GM19239 (cell line): Measurements from ENCODE around the gene PARPBP.
"Not testable (repeated sequence)": the region's sequence is repeated elsewhere in the genome, so short reads cannot be mapped to it uniquely, and the experiment has no call there.

Experiments used
- DNase-seq: peaks from one replicate; pipeline ENCODE4 v3.0.0; 2011; ENCODE audit warnings: low spot score; ENCODE audit not compliant: insufficient read length
- FAIRE-seq: peaks from 2 replicates; lab custom pipeline; 2011; peaks lifted over from hg19 to GRCh38; lab: Jason Lieb, UNC

PARPBP gene

GRCh38 chr12:102119674-102120563 is at the start of gene PARPBP, which contains the start of gene NUP37:
Gene PARPBP (plus strand): TSS chr12:102120183. CDS start chr12:102123889, 3,706 bp downstream.
Gene NUP37 (minus strand): TSS chr12:102120114. CDS start chr12:102118518, 1,596 bp downstream.
- DNase-seq (peak; percentile 72), FAIRE-seq (peak; percentile 97)

GRCh38 chr12:102072092-102072491 is 47.9 kb upstream of the PARPBP start:
- not testable (repeated sequence) for DNase-seq, FAIRE-seq

GRCh38 chr12:102080842-102081241 is 39.1 kb upstream of the PARPBP start:
- no peak for DNase-seq
- no peak for FAIRE-seq

- DNase-seq, FAIRE-seq: not testable (repeated sequence)
These were observed 30.7 kb upstream of the PARPBP start for GRCh38 chr12:102089228-102089835.

- DNase-seq (no peak), FAIRE-seq (no peak)
These were observed 26.7 kb upstream of the PARPBP start for GRCh38 chr12:102093319-102093718.

- peak; percentile 74 for FAIRE-seq
- DNase-seq = no peak
These were observed 24.2 kb upstream of the PARPBP start for GRCh38 chr12:102095677-102096263.

GRCh38 chr12:102096855-102097254 is 23.1 kb upstream of the PARPBP start:
- FAIRE-seq = peak; percentile 39

GRCh38 chr12:102106905-102107304 is 13.1 kb upstream of the PARPBP start:
- FAIRE-seq (no peak), DNase-seq (no peak)

More at GRCh38 chr12:102096855-102097254, 23.1 kb upstream of the PARPBP start:
- DNase-seq = no peak

GRCh38 chr12:102107970-102108369 is 12.0 kb upstream of the PARPBP start:
- DNase-seq = no peak
- FAIRE-seq = no peak

- FAIRE-seq (no peak), DNase-seq (no peak)
These were observed 9.2 kb upstream of the PARPBP start for GRCh38 chr12:102110782-102111181.

GRCh38 chr12:102114212-102114611 is 5.8 kb upstream of the PARPBP start:
- peak; percentile 33 for FAIRE-seq
- no peak for DNase-seq

GRCh38 chr12:102116392-102116791 is 3.6 kb upstream of the PARPBP start:
- FAIRE-seq (no peak), DNase-seq (no peak)

GRCh38 chr12:102118874-102119273 is 1.1 kb upstream of the PARPBP start:
- DNase-seq = no peak
- FAIRE-seq = no peak

- FAIRE-seq = no peak
- no peak for DNase-seq
These were observed 536 bp downstream of the PARPBP start for GRCh38 chr12:102120564-102120873.

GRCh38 chr12:102120886-102121285 is 903 bp downstream of the PARPBP start:
- DNase-seq = no peak
- FAIRE-seq = no peak

- not testable (repeated sequence) for DNase-seq
- FAIRE-seq = peak; percentile 21
These were observed 1.3 kb downstream of the PARPBP start for GRCh38 chr12:102121328-102121727.

- FAIRE-seq, DNase-seq: not testable (repeated sequence)
These were observed 10.7 kb downstream of the PARPBP start for GRCh38 chr12:102130720-102131119.

- FAIRE-seq, DNase-seq: not testable (repeated sequence)
These were observed 11.5 kb downstream of the PARPBP start for GRCh38 chr12:102131442-102131841.

GRCh38 chr12:102137619-102138018 is 17.6 kb downstream of the PARPBP start:
- DNase-seq, FAIRE-seq: not testable (repeated sequence)

- DNase-seq, FAIRE-seq: not testable (repeated sequence)
These were observed 22.9 kb downstream of the PARPBP start for GRCh38 chr12:102142866-102143373.

- FAIRE-seq (peak; percentile 49), DNase-seq (no peak)
These were observed 24.2 kb downstream of the PARPBP start for GRCh38 chr12:102144221-102144620.
